ENCODE measurements around the gene MYCN. TPM values are rescaled to one million over a fixed set of nuclear protein-coding genes. Genes with fewer than 3 reads are reported as not detected.
"Not testable (repeated sequence)": the region's sequence is repeated elsewhere in the genome, so short reads cannot be mapped to it uniquely, and the experiment has no call there.

Gene MYCN
- total and polyA plus RNA-seq, 4 donors = 0.16 to 1.3 TPM; not detected in 2

DNA sequence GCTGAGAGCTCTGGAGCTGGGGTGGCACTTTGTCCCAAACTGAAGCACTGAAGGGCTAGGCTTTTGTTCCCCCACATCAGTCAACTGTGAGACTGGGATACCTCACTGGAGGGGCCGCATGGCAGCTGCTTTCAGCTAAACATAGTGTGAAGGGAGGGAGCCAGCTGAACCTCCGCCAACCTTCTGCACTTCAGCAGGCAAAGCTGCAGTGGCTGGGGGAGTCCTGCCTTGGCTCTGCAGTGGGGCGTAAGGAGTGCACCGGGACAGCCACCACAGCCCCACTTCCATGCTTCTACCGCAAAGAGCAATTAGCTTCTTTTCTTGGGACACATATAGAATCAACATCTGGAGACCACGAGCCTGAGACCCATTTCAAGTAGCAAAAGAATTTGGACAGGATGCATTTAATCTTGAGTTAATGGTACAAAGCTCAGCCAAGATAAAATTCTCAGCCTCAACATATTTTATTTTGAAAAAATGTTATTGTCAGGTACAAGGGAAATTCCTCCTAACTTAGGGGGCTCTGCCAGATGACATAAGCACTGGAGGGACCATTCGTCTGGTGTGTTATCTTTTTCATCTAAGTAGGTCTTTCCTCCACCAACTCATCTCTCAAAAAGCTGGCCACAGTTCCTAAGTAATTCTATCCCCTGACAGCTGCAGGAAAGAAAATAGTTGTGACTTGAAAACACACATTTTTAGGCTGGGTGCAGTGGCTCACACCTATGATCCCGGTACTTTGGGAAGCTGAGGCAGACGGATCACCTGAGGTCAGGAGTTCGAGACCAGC is 25.6 kb upstream of the MYCN start:
- no peak for DNase-seq (ENCODE audit: low spot score)
- no peak overlapping the region for H3K27ac ChIP-seq (ENCODE audit: low read depth in 1 of 2, low read length in 2 of 2)
- H3K9ac ChIP-seq (ENCODE audit: low read depth in 1 of 2, low read length in 2 of 2) = no peak overlapping the region

GRCh38 chr2:15915546-15915945 is 24.8 kb upstream of the MYCN start:
- not testable (repeated sequence) for H3K4me1 ChIP-seq (ENCODE audit: control insufficient read depth in 4 of 4, insufficient read depth in 4 of 4, low read length in 3 of 4); H3K36me3 ChIP-seq (ENCODE audit: control insufficient read depth in 4 of 4, insufficient read depth in 3 of 4, low read depth in 1 of 4, low read length in 3 of 4); H3K27ac ChIP-seq (ENCODE audit: low read depth in 1 of 2, low read length in 2 of 2); DNase-seq (ENCODE audit: low spot score); H3K9ac ChIP-seq (ENCODE audit: low read depth in 1 of 2, low read length in 2 of 2); H3K4me3 ChIP-seq (ENCODE audit: low read depth in 1 of 3, low read length in 3 of 3); H3K27me3 ChIP-seq (ENCODE audit: control insufficient read depth in 4 of 4, insufficient read depth in 4 of 4, low read length in 3 of 4); H3K9me3 ChIP-seq (ENCODE audit: control insufficient read depth in 4 of 4, low read length in 3 of 4)
- 53% methylated on average over 4 of the region's 4 CpGs for WGBS
- TF ChIP-seq NR2F2 (IDR thresholded peaks at IDR 0.05) = peak; percentile 16

More for the DNA sequence above, 25.6 kb upstream of the MYCN start:
- no peaks in the 10 kb centered on the region for H3K36me3 ChIP-seq (ENCODE audit: control insufficient read depth in 4 of 4, insufficient read depth in 3 of 4, low read depth in 1 of 4, low read length in 3 of 4)
- H3K4me3 ChIP-seq (ENCODE audit: low read depth in 1 of 3, low read length in 3 of 3) = no peak overlapping the region
- H3K27me3 ChIP-seq (ENCODE audit: control insufficient read depth in 4 of 4, insufficient read depth in 4 of 4, low read length in 3 of 4) = no peaks in the 10 kb centered on the region
- H3K9me3 ChIP-seq (ENCODE audit: control insufficient read depth in 4 of 4, low read length in 3 of 4) = no peaks in the 10 kb centered on the region
- TF ChIP-seq FOXA2 (IDR thresholded peaks at IDR 0.05) = no peak
- TF ChIP-seq RXRA (IDR thresholded peaks at IDR 0.05) = no peak
- no peak for TF ChIP-seq JUND (IDR thresholded peaks at IDR 0.05)
- no peak for TF ChIP-seq ZBTB33 (IDR thresholded peaks at IDR 0.05)
- no peak for TF ChIP-seq NR2F2 (IDR thresholded peaks at IDR 0.05)
- no peak for TF ChIP-seq GABPA (IDR thresholded peaks at IDR 0.05 in 1 of 2, conservative IDR thresholded peaks at IDR 0.05 in 1 of 2)
- no peak for TF ChIP-seq TAF1 (conservative IDR thresholded peaks at IDR 0.05)
- no peak for TF ChIP-seq HNF4G (IDR thresholded peaks at IDR 0.05)
- 74% methylated on average over 10 of the region's 10 CpGs for WGBS
- H3K4me1 ChIP-seq (ENCODE audit: control insufficient read depth in 4 of 4, insufficient read depth in 4 of 4, low read length in 3 of 4) = peaks cover 0 to 1% (median 0%) of the 10 kb centered on the region in 4 donors

DNA sequence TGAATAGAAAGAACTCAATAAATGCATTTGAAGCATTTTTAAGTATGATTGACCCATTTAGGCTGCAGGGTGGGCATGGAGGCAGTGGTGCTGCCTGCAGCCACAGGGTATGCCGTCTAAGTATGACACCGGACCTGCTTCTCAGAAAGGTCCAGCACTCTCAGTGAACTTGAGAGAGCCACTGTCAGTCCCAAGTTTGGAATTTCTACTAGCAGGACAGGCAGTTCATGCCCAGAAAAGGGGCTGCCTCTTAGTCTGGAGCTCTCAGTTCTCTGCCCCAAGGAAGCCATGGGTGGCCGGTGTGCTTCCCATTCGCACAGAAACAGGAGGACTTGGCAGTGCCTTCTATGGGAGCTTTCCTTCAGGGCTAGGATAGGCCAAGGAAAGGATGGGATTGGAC is 24.0 kb upstream of the MYCN start:
- H3K27ac ChIP-seq (ENCODE audit: low read depth in 1 of 2, low read length in 2 of 2) = no peak overlapping the region
- no peak for TF ChIP-seq EGR1 (IDR thresholded peaks at IDR 0.05; ENCODE audit: low read depth in 2 of 2)
- no peak for TF ChIP-seq NR2F2 (IDR thresholded peaks at IDR 0.05)
- TF ChIP-seq GABPA (IDR thresholded peaks at IDR 0.05 in 1 of 2, conservative IDR thresholded peaks at IDR 0.05 in 1 of 2) = no peak
- TF ChIP-seq MAX (IDR thresholded peaks at IDR 0.05) = no peak
- TF ChIP-seq YY1 (IDR thresholded peaks at IDR 0.05) = no peak
- no peak for TF ChIP-seq ZBTB33 (IDR thresholded peaks at IDR 0.05)
- TF ChIP-seq FOXA1 (IDR thresholded peaks at IDR 0.05) = no peak
- no peak for TF ChIP-seq TAF1 (conservative IDR thresholded peaks at IDR 0.05)
- TF ChIP-seq SP1 (IDR thresholded peaks at IDR 0.05) = no peak
- no peak for TF ChIP-seq RAD21 (IDR thresholded peaks at IDR 0.05)
- TF ChIP-seq HNF4A (conservative IDR thresholded peaks at IDR 0.05) = no peak
- no peak for TF ChIP-seq RXRA (IDR thresholded peaks at IDR 0.05)
- no peak for TF ChIP-seq JUND (IDR thresholded peaks at IDR 0.05)
- TF ChIP-seq, protein P1, sequence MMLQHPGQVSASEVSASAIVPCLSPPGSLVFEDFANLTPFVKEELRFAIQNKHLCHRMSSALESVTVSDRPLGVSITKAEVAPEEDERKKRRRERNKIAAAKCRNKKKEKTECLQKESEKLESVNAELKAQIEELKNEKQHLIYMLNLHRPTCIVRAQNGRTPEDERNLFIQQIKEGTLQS (IDR thresholded peaks at IDR 0.05) = no peak
- TF ChIP-seq, protein P2, sequence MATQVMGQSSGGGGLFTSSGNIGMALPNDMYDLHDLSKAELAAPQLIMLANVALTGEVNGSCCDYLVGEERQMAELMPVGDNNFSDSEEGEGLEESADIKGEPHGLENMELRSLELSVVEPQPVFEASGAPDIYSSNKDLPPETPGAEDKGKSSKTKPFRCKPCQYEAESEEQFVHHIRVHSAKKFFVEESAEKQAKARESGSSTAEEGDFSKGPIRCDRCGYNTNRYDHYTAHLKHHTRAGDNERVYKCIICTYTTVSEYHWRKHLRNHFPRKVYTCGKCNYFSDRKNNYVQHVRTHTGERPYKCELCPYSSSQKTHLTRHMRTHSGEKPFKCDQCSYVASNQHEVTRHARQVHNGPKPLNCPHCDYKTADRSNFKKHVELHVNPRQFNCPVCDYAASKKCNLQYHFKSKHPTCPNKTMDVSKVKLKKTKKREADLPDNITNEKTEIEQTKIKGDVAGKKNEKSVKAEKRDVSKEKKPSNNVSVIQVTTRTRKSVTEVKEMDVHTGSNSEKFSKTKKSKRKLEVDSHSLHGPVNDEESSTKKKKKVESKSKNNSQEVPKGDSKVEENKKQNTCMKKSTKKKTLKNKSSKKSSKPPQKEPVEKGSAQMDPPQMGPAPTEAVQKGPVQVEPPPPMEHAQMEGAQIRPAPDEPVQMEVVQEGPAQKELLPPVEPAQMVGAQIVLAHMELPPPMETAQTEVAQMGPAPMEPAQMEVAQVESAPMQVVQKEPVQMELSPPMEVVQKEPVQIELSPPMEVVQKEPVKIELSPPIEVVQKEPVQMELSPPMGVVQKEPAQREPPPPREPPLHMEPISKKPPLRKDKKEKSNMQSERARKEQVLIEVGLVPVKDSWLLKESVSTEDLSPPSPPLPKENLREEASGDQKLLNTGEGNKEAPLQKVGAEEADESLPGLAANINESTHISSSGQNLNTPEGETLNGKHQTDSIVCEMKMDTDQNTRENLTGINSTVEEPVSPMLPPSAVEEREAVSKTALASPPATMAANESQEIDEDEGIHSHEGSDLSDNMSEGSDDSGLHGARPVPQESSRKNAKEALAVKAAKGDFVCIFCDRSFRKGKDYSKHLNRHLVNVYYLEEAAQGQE (IDR thresholded peaks at IDR 0.05) = no peak
- TF ChIP-seq FOXA2 (IDR thresholded peaks at IDR 0.05) = no peak
- TF ChIP-seq HNF4G (IDR thresholded peaks at IDR 0.05) = no peak
- 98% methylated on average over 4 of the region's 4 CpGs for whole genome bisulfite sequencing

More for the DNA sequence above, 24.0 kb upstream of the MYCN start:
- Histone ChIP-seq H3K4me3 (ENCODE audit: low read depth in 1 of 3, low read length in 3 of 3) (no peak overlapping the region), H3K9ac (ENCODE audit: low read depth in 1 of 2, low read length in 2 of 2) (no peak overlapping the region), H3K9me3 (ENCODE audit: control insufficient read depth in 4 of 4, low read length in 3 of 4) (no peaks in the 10 kb centered on the region), H3K27me3 (ENCODE audit: control insufficient read depth in 4 of 4, insufficient read depth in 4 of 4, low read length in 3 of 4) (no peaks in the 10 kb centered on the region), H3K4me1 (ENCODE audit: control insufficient read depth in 4 of 4, insufficient read depth in 4 of 4, low read length in 3 of 4) (peaks cover 0 to 2% (median 0%) of the 10 kb centered on the region in 4 donors), H3K36me3 (ENCODE audit: control insufficient read depth in 4 of 4, insufficient read depth in 3 of 4, low read depth in 1 of 4, low read length in 3 of 4) (no peaks in the 10 kb centered on the region)
- no peak for DNase-seq (ENCODE audit: low spot score)
